ENCODE data around the gene FRMPD1.

The FRMPD1 gene

DNA sequence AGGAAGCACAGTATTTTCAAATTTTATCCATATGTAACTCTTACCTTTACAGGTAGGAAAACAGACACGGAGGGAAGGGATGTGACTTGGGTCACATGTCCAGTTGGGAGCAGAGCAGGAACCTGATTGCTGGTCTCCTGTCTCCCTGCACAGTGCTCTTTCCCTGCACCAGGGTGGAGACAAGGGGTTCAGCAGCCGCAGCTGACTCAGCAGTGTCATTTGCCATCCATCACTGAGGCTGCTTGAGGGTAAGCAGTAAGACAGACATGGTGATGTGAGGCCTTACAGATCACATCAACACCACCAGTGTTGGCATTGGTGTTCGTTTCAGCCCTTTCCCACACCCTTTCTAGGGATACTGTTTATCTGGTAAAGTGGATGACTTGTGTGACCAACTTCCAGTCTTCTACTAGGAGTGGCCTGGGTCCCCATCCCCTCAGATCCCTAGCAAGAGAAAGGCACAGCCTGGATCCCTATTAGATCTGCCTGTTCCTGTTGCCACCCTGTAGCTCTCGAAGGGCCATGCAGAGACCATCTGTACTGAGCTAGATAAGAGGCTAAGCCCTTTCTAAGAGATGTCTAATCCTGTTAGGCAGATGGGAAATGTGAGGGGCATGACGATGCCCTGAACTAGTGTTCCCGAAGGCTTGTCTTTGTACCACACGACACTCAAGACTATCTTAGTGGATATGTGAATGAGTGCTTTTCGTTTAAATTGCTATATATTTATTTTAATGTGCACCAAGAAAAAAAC, 29.1 kb downstream of the FRMPD1 start:
- no peak for DNase-seq

- DNase-seq = no peak
These were observed 32.2 kb downstream of the FRMPD1 start for GRCh38 chr9:37682951-37683350.

- no peak for DNase-seq
These were observed 33.0 kb downstream of the FRMPD1 start for GRCh38 chr9:37683531-37684371.

DNA sequence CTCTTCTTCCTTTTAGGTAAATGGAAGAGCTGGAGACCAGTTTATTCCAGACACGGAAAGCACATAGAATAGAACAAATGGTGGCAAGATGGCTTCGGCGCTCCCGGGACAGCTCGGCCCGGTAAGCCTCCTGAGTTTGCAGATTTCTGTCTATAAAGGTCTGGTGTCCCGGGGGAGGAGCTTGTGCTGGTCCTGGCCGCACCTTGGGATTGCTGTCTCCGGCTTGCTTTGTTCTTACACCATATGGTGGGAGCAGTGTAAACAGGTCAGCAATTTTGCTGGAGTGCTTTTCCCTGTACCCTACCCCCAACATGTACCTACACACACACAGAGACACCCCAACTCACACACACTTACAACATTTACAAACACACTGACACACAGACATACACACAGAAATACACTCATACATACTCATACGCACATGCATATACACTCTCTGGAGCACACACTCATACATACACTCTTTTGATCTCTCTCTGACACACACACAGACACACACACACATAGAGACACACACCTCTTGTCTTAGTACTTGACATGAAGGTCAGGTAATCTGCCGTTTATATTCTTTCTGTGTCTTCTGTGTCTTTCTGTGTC, 42.0 kb downstream of the FRMPD1 start:
- no peak for DNase-seq

GRCh38 chr9:37693260-37693659, 42.5 kb downstream of the FRMPD1 start:
- no peak for DNase-seq

- no peak for DNase-seq
These were observed 43.6 kb downstream of the FRMPD1 start for GRCh38 chr9:37694355-37694754.

DNA sequence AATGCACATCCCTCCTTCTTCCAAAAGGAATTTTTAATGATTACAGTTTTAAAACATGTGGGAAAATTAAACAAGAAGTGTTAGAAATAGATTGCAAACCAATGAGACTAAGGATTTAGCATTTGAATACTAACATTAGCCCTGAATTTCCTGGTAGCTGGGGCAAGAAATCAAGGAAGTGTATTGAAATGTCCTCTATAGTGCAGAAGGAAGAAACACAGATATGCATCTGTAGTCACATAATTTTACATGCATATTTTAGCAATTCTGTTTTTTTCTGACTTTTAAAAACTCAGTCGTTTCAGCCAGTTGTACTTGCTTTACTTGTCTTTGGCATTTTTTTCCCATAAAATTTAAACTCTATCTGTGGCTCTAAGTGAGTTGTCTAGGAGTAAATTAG, 45.8 kb downstream of the FRMPD1 start:
- no peak for DNase-seq

GRCh38 chr9:37700131-37700530, 49.4 kb downstream of the FRMPD1 start:
- DNase-seq = no peak

DNA sequence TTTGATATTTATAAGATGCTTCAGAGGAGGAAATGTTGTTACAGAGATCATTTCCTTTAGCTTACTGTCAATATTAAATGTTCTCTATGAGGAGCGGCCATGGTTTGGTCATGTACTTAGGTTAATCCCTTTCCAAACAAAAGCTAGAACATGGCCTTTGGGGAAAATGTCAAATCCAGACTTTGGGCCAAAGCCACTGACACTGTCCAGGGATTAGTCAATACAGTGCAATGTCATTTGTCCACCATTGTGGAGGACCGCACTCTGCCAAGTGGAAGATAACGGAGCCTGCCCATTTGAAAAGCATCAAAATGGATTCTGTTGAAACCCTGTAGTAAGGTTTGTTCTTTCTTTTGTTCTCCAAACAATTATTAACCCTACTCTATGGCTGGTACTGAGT, 50.1 kb downstream of the FRMPD1 start:
- DNase-seq = no peak

DNA sequence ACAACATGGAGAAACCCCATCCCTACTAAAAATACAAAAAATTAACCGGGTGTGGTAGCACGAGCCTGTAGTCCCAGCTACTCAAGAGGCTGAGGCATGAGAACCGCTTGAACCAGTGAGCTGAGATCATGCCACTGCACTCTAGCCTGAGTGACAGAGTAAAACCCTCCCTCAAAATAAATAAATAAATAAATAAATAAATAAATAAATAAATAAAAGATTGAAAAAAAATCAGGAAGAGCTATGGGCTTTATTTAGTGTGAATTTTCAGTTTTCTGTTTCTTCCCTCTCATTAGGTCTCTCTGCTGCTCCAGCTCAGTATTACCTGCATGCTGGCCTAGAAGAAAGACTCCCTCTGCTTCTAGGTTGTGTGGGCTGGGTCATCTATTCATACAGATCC, 55.0 kb downstream of the FRMPD1 start:
- DNase-seq = no peak

DNA sequence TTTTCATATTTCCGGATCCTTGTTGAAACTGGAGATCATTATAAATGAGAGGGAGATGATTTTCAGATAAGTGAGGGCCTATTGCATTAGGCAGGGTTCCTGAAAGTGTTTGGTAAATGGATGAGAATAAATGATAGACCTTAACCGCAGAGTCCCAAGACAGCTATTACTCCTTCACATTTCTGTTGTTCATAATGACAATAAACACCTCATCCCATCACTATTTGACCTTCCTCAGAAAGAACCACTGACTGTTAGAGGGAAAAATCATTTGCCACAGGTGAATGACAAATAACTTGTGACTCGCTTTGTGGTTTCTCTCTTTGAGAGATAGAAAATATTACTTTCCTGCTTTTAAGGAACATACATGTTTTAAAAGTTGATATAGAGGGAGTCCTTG, 55.5 kb downstream of the FRMPD1 start:
- no peak for DNase-seq

DNA sequence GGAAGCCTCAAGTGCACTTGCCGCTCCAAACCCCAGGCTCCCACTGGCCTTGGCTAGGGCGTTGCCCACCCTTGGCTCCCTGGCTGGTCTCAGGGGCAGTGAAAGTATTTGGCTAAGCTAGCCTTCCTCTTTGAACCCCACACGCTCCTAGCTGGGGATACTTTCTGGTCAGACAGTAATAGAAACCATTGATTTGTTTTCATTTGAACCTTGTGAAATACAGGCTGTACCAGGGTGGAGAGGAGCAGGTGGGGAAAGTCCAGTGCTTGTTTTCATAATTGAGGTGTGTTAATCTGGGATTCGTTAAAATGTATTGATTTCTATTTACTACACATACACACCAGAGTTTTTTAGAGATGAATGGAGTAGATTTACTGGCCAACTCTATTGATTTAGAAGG, 57.0 kb downstream of the FRMPD1 start:
- DNase-seq = no peak

GRCh38 chr9:37710046-37710445, 59.3 kb downstream of the FRMPD1 start:
- DNase-seq = no peak

GRCh38 chr9:37715260-37715659, 64.5 kb downstream of the FRMPD1 start:
- no peak for DNase-seq

DNA sequence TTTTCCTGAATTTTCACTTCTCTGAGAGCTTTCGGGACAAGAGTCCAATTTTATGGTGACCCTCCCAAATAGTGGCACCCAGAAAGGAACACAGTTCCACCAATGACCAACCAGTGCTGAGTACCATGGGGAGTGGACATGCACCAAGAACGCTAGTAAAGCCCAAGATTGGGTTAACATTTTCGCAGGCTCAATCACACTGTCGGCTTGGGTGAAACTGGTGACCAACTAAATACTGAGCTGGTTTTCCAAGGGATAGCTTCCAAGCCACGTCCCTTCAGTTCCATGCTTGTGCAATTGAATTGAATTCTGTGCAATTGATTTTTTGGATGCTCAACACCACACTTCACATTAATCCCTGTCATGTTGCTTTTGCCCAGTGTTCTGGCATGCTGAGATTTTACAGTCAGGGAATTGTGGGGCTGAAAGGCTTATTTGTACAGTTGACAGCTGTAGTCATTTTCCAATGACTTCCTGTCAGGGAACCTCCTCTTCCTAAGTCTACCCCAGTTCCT, 65.3 kb downstream of the FRMPD1 start:
- DNase-seq = no peak

DNA sequence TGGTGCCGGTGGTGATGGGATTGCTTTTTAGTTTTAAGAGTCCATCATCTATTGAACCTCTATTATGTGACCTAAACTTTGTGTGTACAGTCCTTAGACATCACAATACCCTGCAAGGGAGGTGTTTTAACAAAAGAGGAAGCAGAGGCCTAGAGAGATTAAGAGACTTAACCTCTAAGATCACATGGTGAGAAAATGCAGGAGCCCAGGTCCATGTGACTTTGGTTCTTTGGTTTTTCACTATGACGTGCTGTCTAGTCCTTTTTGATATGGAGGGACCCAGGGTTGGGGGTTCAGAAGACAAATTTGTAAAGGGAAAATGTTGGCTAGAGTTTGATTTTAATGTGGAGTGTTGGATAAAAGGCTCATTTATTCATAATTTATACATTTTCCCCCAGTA, 68.8 kb downstream of the FRMPD1 start:
- DNase-seq = no peak

DNA sequence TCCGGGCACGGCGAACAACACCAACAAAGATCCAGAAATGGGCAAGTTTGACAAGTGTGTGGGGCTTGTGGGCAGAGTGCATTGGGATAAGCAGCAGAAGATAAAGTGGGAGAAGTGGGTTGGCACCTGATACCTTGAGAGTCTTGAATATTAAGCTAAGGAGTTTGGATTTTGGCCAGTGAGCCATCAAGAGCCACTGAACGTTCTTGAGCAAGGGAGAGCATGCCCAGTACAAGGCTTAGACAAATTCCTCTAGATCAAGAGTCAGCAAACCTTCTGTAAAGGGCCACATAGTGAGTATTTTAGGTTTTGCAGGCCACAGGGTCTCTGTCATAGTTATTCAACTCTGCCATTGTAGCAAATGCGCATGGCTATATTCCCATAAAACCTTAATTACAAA, 76.3 kb downstream of the FRMPD1 start:
- no peak for DNase-seq

- DNase-seq = no peak
These were observed 78.7 kb downstream of the FRMPD1 start for GRCh38 chr9:37729499-37729898.

DNA sequence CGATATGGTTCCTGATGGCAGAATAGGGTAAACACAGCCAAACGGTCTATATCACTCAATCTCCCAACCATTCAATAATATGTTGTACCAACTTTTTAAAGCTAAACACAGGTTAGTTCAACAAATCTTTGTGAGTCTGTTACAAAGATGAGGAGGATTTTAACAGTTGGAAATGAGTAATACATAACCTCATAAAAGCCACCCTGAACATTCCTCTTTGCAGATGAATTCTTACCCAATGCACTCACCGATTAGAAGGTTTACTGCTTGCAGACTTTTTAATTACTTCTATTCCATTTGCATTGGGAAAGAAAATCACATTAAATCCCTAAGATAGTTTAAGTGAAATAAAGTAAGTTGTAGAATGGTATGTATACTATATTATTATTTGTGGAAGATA, 79.5 kb downstream of the FRMPD1 start:
- no peak for DNase-seq

DNA sequence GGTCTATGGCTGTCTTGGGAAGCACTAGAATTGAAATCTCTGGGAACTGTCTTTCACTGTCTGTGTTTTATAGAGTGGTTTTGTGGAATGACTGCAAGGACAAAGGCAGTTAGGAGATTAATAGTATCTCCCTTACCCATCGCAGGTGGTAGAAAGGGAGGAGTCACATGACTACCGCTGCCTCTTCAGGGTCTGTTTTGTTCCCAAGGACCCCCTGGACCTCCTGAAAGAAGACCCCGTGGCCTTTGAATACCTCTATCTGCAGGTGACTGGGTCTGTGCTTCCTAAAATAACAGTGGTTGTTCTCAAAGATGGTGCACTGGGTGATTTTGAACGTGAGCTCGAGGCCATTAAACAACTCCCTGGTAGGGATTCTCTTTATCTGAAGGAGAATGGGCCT, 80.1 kb downstream of the FRMPD1 start:
- no peak for DNase-seq

DNA sequence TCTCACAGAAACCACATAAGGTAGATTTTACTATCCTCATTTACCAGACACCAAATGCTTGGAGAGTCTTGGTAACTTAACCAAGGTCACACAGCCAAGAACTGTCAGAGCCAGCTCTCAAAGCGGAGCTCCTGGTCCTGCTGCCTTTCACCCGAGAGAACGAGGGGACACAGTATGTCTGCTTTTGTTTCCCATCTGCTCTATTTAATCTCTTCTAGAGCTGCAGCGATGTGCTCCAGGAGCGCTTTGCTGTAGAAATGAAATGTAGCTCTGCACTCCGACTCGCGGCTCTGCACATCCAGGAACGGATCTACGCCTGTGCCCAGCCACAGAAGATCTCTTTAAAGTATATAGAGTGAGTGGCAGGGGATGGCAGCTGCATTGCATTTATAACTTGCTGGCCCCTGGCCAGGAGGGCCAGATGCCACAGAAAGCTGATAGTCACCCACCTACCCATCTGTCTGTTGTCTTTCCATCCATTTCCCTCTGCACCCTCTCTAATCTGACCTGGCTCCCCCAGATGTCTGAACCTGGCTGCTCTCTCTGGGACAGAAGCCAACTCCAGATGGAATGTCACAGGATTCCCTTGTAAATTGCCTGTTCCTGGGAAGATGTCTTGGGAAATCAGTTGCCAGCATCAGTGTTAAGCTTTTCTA, 81.5 kb downstream of the FRMPD1 start:
- DNase-seq = peak; percentile 61

DNA sequence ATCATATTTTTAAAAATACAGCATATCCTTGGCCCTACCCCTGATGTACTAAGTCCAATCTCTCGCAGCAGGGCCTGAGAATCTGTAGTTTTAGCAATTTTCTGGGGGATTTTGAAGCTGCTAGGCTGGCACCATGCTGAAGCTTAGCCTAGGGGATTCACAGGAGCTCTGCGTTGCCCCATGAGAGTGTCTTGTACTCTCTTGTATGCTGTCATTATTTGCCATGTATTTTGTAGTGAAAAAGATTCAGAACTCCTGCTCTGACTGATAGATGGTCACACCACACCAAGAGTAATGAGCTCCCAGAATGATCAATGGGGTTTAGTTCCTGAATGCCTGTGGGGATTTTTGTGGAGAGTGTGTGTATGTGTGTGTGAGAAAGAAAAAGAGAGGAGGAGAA, 82.2 kb downstream of the FRMPD1 start:
- DNase-seq = no peak

DNA sequence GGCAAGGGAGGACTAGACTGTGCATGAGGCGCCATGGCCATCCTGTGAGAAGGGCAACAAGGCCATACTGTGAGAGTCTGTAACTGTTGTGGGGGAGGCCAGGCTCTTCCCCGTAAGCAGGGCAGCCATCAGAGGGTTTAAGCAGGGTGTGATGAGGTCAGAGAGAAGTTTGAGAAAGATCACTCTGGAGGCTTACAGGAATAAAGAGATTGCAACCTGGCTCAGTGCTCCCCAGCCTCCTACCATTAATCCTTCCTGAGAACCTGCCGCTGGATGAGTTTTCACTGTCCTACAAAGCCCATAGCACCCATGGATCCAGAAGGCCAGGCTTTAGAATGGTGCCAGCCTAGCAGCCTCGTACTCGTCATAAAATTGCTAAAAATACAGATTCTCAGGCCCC, 88.5 kb downstream of the FRMPD1 start:
- DNase-seq = no peak
